HepG2 (cell line): ENCODE results near the gene TAF1A. TPM values are rescaled to one million over a fixed set of nuclear protein-coding genes. Genes with fewer than 3 reads are reported as not detected.

ENCODE experiments used
- ATF1 ChIP-seq: IDR thresholded peaks from 2 replicates; pipeline ENCODE4 v1.6.1; 2016; ENCODE audit warnings: mild to moderate bottlenecking, control low read depth
- HOXA3 ChIP-seq: sonication (generic); formaldehyde crosslinking; IDR thresholded peaks from 2 replicates; pipeline ENCODE4 v1.5.0; 2020; ENCODE audit warnings: missing genetic modification reagents
- MBNL3 ChIP-seq: fragments of 250-450 bp; sonication (Bioruptor Pico); conservative IDR thresholded peaks from 2 replicates; pipeline ENCODE4 v1.8.0; 2022; ENCODE audit warnings: mild to moderate bottlenecking, inconsistent platforms
- NR2F2 ChIP-seq: IDR thresholded peaks from 2 replicates; pipeline ENCODE4 v1.6.1; 2012; ENCODE audit warnings: low read depth, inconsistent platforms, borderline replicate concordance
- RARA ChIP-seq: IDR thresholded peaks from 2 replicates; pipeline ENCODE4 v1.6.1; 2016; ENCODE audit warnings: missing genetic modification reagents, missing compliant biosample characterization
- RXRB ChIP-seq: IDR thresholded peaks from 2 replicates; pipeline ENCODE4 v1.6.1; 2016; ENCODE audit warnings: borderline replicate concordance, missing genetic modification reagents, missing compliant biosample characterization
- U2AF1 ChIP-seq: fragments of 200-400 bp; formaldehyde crosslinking; optimal IDR thresholded peaks from 2 replicates; pipeline ENCODE3; 2017; ENCODE audit warnings: mild to moderate bottlenecking, low read depth, low read length
- polyA plus RNA-seq, 8 experiments: library from polyadenylated mRNA; depleted of rRNA in 3 of 8; stranded (reverse) in 7 of 8; unstranded in 1 of 8; fragments of >200 nt; fragmentation: Illumina TruSeq in 4 of 8; extraction: Trizol in 4 of 8; gene quantifications; 2 replicates each; pipeline versions ENCODE4 v1.2.1 to v1.2.3, GENCODE V29; 2011 to 2016; ENCODE audit warnings: low read depth in 4 of 8, missing spikeins in 1 of 8, mixed read lengths in 1 of 8; ENCODE audit not compliant: insufficient read depth in 1 of 8
- total RNA-seq, 5 experiments: library from RNA; depleted of rRNA; stranded (reverse); fragments of >200 nt; fragmentation: Illumina TruSeq; extraction: Trizol; gene quantifications; 2 replicates each; pipeline ENCODE4 v1.2.3, GENCODE V29; 2016; ENCODE audit warnings: low read depth in 1 of 5
- TF ChIP-seq, protein P1 (sequence below): sonication (generic); formaldehyde crosslinking; IDR thresholded peaks from 2 replicates; pipeline ENCODE4 v1.4.0; 2020; ENCODE audit warnings: missing genetic modification reagents
- TF ChIP-seq, protein P2 (sequence below): sonication (generic); formaldehyde crosslinking; IDR thresholded peaks from 2 replicates; pipeline ENCODE4 v1.5.1; 2020; ENCODE audit warnings: missing genetic modification reagents, mild to moderate bottlenecking, borderline replicate concordance

TAF1A gene
- total and polyA plus RNA-seq, 2 of the 13 experiments (the other 11 are each of a cell fraction or from before 2014, with no cell fraction given), result 3.3 to 10.7 TPM

DNA sequence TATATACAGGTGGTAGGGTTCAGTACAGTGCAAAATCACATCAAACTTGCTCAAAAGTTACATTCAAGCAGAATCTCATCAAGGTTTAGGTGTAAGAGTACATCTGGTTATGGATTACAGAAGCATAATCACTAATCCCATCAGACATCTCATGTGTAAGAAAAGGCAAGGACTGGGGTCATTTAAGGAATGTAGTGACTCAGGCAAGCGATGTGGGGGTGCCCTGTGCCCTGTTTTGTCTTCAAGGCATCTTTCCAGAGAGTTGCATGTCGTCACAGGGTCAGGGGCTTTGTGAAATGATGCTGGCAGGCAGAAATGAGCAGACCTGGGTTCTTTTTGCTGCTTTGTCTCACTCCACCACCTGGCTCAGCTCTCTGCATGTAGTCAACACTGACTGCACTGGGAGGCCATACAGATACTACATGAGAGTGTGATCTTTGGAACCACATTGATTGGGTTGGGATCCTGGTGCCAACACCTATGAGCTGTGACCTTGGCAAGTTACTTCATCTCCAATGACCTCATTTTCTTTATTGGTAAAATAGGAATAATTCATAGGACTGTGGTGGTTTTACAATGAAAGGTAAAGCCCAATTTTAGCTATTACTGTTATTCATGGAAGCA, 33.6 kb downstream of the TAF1A start (continued):
- TF ChIP-seq ATF1 (CRISPR knock-in tag), result no peak
- TF ChIP-seq HOXA3 (CRISPR knock-in tag), result peak; percentile 27; the same call in 1 of the 2 replicates
- TF ChIP-seq NR2F2, result no peak
- TF ChIP-seq U2AF1, result no peak
- TF ChIP-seq RXRB, result peak; percentile 21; the same call in 1 of the 2 replicates
- TF ChIP-seq, protein P1, sequence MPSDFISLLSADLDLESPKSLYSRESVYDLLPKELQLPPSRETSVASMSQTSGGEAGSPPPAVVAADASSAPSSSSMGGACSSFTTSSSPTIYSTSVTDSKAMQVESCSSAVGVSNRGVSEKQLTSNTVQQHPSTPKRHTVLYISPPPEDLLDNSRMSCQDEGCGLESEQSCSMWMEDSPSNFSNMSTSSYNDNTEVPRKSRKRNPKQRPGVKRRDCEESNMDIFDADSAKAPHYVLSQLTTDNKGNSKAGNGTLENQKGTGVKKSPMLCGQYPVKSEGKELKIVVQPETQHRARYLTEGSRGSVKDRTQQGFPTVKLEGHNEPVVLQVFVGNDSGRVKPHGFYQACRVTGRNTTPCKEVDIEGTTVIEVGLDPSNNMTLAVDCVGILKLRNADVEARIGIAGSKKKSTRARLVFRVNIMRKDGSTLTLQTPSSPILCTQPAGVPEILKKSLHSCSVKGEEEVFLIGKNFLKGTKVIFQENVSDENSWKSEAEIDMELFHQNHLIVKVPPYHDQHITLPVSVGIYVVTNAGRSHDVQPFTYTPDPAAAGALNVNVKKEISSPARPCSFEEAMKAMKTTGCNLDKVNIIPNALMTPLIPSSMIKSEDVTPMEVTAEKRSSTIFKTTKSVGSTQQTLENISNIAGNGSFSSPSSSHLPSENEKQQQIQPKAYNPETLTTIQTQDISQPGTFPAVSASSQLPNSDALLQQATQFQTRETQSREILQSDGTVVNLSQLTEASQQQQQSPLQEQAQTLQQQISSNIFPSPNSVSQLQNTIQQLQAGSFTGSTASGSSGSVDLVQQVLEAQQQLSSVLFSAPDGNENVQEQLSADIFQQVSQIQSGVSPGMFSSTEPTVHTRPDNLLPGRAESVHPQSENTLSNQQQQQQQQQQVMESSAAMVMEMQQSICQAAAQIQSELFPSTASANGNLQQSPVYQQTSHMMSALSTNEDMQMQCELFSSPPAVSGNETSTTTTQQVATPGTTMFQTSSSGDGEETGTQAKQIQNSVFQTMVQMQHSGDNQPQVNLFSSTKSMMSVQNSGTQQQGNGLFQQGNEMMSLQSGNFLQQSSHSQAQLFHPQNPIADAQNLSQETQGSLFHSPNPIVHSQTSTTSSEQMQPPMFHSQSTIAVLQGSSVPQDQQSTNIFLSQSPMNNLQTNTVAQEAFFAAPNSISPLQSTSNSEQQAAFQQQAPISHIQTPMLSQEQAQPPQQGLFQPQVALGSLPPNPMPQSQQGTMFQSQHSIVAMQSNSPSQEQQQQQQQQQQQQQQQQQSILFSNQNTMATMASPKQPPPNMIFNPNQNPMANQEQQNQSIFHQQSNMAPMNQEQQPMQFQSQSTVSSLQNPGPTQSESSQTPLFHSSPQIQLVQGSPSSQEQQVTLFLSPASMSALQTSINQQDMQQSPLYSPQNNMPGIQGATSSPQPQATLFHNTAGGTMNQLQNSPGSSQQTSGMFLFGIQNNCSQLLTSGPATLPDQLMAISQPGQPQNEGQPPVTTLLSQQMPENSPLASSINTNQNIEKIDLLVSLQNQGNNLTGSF, result no peak
- 0 out of 2 replicates have a peak, but pooled peaks have one; percentile 28 for TF ChIP-seq RARA
- TF ChIP-seq, protein P2, sequence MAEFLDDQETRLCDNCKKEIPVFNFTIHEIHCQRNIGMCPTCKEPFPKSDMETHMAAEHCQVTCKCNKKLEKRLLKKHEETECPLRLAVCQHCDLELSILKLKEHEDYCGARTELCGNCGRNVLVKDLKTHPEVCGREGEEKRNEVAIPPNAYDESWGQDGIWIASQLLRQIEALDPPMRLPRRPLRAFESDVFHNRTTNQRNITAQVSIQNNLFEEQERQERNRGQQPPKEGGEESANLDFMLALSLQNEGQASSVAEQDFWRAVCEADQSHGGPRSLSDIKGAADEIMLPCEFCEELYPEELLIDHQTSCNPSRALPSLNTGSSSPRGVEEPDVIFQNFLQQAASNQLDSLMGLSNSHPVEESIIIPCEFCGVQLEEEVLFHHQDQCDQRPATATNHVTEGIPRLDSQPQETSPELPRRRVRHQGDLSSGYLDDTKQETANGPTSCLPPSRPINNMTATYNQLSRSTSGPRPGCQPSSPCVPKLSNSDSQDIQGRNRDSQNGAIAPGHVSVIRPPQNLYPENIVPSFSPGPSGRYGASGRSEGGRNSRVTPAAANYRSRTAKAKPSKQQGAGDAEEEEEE (CRISPR knock-in tag), result no peak
- TF ChIP-seq MBNL3 (CRISPR knock-in tag), result no peak
